Activated T-cell treated with anti-CD3 and anti-CD28 coated beads for 24 hours (primary cell): Measurements from ENCODE around the gene SCN4B.

Source experiments
- DNase-seq: peaks from one replicate; pipeline ENCODE4 v3.0.0-alpha.2; 2020; ENCODE audit warnings: low read depth

The SCN4B gene

DNA sequence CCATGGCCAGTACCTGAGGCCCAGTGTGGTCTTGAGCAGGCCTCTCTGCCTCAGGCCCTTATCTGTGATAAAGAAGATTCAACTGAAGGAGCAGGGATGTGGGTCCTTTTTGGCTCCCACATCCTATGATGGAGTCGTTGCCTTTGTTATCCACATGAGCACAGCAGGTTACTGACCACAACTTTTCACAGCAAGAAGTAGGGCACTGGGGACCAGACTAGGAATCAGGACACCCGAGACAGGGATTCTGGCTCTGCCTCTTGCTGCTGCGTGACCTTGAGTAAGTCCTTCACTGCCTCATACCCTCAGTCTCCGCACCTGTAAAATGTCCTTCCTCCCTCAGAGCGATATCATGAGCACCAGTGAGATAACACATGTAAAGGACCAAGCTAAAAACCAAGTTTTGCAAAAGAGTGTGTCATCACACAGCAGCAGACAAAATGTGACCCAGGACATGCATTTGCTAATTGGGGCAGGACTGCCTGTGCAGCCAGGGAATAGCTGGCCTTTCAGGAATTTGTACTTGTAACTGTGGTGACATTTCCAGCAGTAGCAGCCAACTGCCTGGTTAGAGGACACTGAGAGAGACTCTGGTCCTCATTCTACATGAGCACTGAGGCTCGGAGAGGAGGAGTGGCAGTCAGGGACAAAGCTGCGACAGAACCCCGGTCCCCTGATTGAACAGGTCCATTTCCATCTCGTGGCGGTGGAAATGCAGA, 52.6 kb downstream of the SCN4B start:
- DNase-seq = no peak

- DNase-seq = no peak
Observed at GRCh38 chr11:118098996-118099837, 53.4 kb downstream of the SCN4B start.

DNA sequence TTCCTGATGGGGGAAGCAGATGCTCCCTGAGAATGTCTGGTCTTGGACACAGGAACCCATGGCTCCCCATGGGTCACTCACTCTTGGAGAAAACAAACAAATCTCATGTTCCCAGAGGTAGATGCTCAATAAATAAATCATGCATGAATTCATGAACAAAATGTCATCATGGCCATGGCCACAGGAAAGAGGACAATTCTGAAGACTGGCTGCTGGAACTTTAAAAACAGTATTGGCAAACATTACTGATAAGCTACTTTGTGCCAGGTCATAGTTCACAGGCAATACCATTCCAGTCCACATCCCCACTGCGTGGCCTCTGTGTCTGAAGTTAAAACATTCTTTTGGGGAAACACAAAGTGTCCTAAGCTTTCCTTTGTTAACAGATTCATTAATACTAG, 56.7 kb downstream of the SCN4B start:
- no peak for DNase-seq

GRCh38 chr11:118095493-118095892, 57.1 kb downstream of the SCN4B start:
- DNase-seq = no peak

DNA sequence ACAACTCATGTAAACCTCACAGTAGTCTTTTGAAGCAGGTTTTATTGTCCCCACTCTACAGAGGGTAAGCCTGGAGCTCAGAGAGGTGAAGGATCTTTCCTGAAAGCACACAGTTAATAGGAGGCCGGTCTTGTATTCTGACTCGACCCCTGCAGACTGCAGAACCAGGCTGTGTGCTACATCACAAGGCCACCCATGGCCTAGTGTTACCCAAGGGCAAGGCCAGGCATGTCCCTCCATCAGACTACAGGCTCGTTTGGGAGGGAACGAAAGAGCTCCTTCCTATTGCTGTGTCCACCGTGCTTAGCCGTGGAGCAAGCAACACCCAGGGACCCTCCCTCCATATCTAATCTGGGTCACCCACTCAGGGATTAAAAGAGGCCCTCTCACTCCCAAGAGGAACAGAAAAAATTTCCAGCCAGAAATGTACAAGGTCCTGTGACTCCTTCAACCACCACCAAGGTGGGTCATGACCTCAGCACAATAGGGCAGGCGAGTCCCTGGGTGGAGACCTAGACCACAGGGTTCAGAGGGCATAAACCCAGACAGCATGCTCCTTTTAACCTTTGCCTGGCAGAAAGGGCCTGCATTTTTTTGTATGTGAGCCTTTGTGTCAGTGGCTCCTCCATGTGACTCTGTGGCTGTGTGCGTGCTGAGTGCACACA, 59.6 kb downstream of the SCN4B start:
- no peak for DNase-seq

DNA sequence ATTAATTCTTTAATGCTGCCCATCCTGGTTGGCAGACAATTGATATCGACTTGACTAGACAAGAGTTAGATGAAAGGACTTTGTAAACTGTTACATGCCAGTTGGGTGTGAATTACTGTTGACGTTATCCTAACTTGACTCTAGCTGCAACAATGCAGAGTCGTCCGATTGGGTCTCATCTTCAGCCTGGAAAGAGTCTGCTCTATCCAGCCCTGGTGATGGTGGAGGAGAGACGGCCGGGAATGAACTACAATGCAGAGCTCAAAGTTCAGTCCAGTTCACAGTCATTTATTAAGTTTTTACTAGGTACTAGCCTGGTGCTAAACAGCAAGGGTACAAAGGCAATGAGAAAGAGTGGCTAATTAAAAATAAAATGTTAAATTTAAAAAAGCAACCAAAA, 60.9 kb downstream of the SCN4B start:
- DNase-seq = no peak

DNA sequence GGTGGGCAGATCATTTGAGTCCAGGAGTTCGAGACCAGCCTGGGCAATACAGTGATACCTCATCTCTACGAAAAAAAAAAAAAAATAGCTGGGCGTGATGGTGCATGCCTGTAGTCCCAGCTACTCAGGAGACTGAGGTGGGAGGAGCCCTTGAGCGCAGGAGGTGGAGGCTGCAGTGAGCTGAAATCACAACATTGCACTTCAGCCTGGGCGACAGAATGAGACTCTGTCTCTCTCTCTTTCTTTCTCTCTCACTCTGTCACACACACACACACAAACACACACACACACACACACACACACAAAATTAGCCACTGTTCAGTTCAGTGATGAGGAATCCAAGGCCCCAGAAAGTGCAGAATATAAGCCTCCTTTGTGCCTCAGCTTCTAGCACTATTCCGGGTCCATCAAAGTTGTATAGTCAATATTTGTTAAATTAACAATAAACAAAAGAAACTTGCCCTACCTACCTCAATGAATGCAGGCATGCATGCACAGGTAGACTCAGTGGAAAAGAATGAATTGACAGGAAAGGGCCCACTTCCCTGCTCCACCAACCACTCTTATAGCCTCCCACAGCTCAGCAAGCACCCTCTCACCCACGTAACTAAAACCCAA, 62.0 kb downstream of the SCN4B start:
- DNase-seq = no peak

DNA sequence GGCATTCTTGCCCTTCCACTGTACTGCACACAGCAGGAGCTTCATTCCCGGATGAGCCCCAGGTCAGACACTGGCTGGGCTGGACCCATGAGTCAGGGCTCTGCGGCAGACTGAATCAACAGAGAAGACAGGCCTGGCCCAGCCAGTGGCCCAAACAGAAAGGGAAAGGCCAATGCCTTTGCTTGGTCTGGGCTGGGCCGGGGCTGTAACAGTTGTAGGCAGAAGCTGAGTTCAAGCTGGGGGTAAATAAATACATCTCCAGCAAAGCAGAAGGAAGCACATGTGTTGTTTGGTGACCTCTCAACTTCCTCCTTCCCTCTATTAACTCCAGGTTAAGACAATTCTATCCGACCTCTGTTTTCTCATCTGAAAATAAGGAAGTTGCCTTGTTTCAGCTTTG, 64.1 kb downstream of the SCN4B start:
- no peak for DNase-seq

DNA sequence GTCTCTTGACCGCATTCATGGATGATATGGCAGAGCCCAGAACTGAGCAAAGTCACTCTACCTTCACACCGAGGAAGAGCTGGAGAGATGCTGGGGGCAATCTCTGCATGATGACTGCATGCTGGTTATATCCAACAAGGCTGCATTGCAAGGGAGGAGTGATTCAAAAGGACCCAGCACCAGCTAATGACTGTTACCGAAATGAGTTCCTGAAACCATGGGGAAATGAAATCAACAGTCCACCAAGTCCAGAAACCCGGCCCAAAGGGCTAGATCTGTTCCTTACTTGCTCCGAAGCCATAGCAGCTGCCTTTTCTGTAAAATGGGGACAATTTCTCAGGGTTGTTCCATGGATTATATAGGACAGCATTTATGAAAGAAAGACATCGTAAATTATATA, 64.7 kb downstream of the SCN4B start:
- no peak for DNase-seq

DNA sequence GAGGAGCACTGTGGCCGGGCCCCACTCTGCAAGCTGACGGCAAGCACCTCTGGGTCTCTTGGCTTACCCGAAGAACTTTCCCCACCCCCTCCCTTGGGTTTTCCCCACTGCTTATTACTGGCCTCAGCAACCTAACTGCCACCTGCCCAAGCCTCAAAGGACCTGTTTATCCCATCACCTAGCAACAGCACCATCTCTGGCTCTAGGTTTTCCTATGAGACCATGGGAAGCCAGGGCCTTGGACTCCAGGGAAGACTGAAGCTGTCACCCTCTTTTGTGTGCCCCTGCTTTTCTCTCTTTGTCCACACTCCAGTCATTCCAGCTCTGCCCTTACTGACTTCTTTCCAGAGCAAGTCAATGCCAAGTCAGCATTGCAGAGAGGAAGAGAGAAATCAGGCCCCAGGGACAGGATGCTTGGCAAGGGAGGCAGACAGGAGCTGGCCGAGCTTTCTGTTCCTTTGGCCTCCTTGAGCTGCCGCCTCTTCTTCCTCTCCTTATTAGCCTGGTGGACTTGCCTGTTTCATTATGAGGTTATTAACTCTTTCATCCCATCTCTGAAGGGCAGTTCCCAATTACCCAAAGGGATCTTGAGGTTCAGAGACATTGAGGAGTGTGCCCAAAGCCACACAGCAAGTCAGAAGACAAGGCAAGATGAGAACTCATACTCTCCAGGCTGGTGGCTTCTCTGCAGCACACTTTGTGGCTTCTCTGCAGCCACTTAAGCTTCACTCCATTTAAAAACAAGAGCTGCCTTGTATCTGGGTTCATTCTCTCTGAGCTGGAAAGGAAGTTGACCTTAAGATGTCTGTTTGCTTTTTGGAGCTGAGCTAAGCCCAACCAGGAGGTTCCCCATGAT, 65.5 kb downstream of the SCN4B start, which contains the start of gene SMIM35:
Gene SMIM35, minus strand, starts transcription at position 51 of the 856 bp plus-strand sequence. CDS start 206 bp downstream, outside the sequence.
- no peak for DNase-seq

DNA sequence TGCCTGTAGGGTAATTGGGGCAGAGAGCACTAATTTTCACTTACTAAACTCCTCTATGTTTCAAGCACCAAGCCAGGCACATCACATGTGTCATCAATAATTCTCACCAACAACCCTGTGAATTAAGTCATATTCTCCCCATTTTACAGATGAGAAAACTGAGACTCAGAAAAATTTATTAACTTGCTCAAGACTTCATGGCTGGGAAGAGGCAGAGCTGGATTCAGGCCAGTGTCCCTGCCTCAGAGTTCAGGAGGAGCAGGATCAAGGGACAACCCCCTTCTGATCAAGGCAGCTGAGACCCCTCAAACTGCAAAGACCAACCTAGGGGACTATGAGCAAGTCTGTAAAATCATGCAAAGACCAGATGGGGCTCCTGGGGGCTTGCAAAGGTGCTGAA, 68.0 kb downstream of the SCN4B start:
- DNase-seq = no peak

DNA sequence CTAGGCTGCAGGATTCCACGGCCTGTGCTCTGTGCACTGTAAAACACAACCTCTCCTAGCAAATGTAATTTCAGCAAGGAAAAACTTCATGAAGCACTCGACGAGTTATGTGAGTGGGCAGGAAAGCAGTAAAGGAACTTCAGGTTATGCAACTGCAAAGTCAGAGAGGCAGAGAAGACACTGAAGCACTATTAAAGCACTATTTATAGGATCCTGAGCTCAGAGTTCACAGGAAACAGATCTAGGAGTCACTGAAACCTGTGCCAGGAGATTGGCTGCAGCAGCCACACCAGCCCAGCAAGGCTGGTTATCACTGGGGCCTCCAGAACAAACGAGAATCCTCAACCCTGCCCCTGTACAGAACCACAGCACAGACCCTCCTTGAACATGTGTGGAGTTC, 68.4 kb downstream of the SCN4B start:
- no peak for DNase-seq
